ENCODE results near the gene EME1.

EME1 gene

DNA sequence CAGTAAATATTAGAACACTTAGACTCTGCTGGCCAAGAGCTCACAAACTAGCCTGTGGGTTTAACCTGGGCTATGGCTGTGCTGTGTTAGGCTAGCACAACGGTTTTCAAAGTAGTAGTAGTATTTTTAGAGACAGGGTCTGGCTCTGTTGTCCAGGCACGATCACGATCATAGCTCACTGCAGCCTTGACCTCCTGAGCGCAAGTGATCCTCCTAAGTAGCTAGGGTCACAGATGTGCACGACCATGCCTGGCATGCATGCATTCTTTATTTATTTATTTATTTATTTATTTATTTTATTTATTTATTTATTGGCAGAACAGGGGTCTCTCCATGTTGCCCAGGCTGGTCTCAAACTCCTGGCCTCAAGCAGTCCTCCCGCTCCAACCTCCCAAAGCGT, 10.4 kb upstream of the EME1 start:
- in situ Hi-C loops (cut with MboI; ENCODE audit: low sequenced_read_pairs), result no loop called here

DNA sequence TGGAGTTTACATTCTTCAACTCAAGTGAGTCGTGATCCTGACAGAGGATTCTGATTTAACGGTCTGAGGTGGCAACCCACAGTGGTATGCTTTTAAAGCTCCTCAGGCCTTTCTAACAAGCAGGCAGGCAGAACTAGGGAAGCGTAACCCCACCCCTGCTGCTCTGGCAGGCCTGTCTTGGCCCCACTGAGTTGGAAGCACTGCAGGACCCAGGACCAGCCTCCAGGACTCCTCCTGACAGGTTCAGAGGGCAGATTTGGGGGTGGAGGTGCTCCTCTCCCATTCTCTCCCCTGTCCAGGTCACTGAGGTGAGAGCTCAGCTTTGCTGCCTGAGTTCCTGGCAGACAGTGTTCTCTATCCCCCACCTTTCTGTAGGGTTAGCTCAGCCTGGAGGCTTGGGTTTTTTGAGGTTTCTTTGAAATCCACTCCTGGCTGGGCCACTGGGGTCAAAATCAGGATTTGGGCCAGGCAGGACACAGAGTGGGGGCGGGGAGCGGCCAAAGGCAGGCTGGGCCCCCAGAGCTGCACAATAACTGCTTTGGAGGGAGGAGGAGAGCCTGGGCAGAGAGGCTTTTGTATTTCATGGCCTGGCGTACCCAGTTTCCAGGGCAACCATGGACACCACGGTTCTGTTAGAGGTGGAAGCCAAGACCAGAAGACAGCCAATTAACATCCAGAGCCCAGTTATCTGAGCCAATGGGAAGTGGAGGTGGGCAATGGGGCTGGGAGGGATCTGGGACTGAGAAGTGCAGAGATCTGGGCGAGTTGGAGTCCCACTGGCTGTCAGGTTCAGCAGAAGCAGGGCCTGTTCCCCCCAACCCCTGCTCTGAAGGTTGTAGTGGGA, 9.6 kb upstream of the EME1 start:
- in situ Hi-C loops (cut with MboI; ENCODE audit: low sequenced_read_pairs), result no loop called here

DNA sequence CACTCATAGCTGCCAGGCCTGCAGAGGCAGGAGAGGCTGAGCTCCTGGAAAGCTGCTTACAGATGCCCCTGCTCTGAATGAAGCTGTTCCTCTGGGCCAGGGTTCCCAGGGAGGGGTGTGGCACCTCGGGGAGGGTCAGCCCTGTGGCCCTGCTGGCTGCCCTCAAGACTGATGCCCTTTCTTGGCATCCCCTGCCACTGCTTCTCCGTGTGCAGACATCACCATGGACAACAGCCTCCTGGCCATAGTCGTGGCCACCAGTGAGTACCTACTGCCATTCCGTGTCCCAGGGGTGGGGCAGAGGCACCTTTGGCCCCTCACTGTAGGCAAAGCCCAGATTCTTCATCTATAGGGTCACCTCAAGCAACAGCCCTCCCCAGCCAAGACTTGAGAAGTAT, 9.0 kb upstream of the EME1 start:
- in situ Hi-C loops (cut with MboI; ENCODE audit: low sequenced_read_pairs), result no loop called here

DNA sequence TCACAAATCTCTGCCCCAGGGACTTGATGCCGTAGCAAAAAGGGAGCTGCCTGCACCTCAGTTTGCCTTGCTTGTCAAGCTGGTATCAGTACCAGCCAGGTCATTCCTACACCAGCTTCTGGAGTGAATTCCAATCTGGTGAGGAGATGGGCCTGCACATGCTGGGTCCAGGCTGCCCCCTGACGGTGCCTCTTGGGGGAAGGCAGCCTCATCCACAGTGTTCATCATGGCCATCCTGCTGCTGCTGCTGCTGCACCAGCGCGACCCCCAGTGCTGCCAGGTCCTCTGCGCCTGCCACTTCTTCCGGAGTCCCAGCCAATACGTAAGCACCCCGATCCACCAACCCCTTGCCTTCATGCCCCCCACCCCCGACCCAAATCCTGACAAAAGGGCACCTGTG, 8.3 kb upstream of the EME1 start:
- in situ Hi-C loops (cut with MboI; ENCODE audit: low sequenced_read_pairs), result no loop called here

DNA sequence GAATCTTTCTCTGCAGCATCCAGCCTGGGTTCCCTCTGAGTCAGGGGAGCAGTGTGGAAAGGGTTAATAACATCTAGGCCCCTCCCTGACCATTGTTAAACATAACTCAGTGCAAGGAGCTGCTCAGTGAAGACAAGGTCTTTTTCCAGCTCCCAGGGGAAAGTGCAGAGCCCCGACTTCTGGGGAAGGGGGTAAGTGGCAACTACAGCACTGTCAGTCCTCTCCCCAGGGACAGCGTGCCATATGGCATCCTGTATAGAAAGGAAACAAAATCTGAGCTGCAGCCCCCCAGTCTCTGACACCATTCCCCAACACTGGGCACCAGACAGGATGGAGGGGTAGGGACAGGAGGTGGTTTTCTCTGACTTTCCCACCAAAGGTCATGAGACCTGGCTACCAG, 7.9 kb upstream of the EME1 start:
- in situ Hi-C loops (cut with MboI; ENCODE audit: low sequenced_read_pairs), result no loop called here

DNA sequence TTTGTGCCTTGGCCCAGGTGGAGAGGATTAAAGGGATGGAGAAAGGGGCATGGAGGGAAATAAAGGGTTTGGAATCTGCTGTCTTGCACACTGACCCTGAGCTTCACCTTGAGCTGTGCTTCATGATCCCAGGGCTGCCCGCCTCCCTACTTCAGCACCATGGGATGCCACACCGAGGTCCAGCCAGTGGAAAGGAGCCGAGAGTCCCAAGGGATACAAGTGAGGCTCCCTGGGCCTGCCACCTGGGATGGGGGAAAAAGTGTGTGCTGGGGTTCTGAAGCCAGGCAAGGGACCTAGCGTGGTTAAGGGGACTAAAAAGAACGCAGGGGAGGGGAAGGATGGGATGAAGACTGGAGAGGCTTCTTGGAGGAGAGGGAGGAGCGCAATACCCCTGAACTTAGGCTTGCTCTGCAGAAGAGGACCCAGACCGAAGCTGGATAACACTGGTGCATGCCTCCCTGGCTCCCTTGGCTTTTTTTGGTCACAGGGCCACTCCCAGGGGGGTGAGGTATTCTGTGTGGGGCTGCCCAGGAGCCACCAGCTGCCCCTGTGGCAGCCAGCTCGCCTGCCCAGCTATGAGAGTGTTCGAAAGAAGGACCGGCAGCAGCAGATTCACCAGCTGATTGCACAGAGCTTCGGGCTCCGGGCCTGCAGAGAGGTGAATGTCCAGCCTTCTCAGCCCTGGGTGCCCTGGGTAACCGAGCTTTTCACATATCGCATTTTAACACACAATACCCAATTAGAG, 7.2 kb upstream of the EME1 start:
- in situ Hi-C loops (cut with MboI; ENCODE audit: low sequenced_read_pairs), result no loop called here

DNA sequence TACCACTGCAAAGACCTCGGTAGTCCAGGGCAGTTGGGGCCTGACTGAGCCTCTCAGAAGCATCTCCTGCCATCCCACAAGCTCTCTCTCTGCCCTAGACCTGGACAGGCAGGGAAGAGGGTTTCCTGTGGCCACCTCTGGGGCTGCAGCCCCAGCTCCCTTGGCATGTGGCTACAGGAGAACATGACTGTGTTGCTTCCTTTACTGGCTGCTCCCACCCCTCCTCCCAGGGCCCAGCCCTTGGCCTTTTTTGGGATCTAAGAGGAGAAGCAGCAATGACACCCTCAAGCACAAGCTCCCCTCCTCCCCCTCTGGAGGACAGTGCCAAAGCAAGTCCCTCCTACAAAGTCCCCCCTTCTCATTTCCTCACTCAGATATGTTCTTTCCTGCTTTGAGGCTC, 5.6 kb upstream of the EME1 start:
- in situ Hi-C loops (cut with MboI; ENCODE audit: low sequenced_read_pairs), result no loop called here

DNA sequence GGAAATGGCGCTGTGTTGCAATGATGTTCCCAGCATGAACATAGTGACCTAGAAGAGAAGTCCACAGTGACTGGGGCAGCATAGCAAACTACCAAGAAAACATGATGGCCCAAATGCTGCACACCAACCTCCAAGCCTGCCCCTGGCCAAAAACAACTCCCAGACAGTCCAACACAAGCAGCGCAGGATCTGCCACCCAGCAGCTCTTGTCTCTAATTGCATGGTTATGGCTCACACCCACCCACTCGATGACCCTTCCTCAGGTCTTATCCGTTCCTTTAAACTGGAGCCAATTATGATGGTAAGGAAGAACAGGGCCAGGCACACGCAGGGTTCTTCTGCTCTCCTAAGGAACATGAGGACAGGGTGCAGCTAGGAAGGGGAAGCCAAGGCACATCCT, 3.0 kb upstream of the EME1 start:
- in situ Hi-C loops (cut with MboI; ENCODE audit: low sequenced_read_pairs), result no loop called here

DNA sequence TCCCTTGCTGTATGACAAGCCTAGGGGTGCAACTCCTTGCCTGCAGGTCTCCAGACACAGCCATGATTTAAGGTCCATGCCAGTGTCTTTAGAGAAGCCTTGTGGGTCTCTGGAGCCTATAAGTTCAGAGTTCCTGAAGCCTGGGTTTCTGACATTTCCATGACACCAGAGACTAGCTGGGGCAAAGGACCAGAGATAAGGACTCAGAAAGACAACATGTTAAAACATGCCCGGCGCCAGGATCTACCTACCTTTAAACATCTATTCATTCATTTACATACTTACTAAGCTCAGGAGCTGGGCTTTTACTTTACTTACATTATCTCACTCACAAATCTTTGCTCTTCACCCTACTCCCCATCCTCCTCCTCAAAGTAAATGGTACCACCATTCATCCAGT, 1.5 kb upstream of the EME1 start:
- in situ Hi-C loops (cut with MboI; ENCODE audit: low sequenced_read_pairs), result no loop called here

DNA sequence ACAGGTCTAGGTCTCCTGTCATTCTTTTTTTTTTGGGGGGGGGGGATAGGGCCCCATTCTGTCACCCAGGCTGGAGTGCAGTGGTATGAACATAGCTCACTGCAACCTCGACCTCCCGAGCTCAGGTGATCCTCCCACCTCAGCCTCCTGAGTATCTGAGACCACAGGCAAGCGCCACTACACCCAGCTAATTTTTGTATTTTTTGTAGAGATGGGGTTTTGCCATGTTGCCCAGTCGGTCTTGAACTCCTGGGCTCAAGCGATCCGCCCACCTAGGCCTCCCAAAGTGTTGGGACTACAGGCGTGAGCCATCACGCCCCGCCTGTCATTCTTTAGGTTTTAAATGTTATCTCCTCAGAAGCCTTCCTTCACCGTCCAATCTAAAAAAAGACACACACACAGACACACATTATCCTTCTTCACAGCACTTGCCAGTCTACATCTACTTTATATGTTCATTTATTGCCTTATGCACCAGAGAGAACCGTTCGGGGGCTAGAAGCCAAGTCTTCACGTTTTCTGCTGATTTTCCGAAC, 739 bp upstream of the EME1 start:
- in situ Hi-C loops (cut with MboI; ENCODE audit: low sequenced_read_pairs), result no loop called here

DNA sequence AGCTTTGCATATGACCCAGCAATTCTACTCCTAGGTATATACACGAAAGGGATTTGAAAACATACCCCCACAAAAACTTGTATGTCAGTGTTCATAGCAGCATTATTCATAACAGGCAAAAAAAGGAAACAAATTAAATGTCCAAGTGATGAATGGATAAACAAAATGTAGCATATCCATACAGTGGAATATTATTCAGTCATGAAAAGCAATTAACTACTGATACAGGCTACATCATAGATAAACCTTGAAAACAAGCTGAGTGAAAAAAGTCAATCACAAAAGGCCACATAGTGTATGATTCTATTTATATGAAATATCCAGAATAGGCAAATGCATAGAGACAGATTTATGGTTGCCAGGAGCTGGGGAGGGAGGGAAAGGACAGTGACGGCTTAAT, 676 bp downstream of the EME1 start:
- in situ Hi-C loops (cut with MboI; ENCODE audit: low sequenced_read_pairs), result no loop called here

DNA sequence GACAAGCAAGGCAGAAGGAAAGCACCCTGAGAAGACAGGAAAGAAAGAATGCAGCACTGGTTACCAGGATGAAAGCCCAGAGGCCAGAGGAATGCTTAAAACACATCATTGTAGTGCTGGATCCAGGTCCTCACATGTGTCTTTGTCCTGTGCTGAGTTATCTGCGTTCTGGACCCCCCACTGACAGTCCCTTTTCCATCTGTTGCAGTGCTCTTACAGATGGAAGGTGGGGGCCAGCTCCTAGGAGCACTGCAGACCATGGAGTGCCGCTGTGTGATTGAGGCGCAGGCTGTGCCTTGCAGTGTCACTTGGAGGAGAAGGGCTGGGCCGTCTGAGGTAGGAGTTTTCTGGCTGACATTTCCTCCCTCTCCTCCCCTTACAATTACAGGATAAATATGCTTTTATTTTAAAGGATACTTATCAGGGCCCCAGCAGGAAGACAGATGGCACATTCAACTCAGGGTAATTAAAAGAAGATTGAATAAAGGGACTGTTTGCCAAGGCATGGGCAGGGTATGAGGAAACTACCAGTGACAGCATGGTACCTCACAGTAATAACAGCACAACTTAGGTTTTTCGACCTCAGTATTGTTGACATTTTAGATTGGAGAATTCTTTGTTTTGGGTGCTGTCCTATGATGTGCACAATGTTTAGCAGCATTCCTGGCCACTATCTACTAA, 3.0 kb downstream of the EME1 start:
- in situ Hi-C loops (cut with MboI; ENCODE audit: low sequenced_read_pairs), result no loop called here

DNA sequence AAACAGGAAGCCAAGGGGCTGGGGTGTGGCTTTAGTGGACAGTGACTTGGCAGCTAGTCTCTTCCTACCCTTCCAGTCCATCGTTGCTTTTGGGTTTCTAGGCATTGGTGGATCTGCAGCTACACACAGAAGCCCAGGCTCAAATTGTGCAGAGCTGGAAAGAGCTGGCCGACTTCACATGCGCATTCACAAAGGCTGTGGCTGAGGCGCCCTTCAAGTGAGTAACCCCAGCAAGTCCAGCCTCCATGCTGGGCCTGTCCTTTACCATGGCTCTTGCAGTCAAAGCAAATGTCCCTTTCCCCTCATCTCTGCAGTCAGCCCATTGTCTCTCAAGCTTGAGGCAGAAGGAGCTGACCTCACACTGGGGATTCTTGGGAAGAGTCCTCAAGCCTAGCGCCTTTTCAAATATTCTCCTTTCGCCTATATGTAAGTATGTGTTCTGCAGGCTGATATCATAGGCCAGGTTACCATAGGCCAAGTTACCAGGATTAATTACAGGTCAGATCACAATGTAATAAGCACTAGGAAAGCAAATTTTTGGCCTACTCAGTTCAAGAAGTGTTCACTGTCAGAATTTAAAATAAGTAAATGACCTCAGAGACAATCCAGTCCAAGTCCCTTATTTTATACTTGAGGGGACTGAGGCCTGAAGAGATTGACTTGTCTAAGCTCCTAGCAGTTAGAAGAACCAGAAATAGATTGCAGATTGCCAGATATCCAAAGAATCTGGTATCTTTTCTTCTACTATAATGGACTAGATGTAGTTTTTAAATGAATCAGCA, 6.5 kb downstream of the EME1 start:
- in situ Hi-C loops (cut with MboI; ENCODE audit: low sequenced_read_pairs), result no loop called here

DNA sequence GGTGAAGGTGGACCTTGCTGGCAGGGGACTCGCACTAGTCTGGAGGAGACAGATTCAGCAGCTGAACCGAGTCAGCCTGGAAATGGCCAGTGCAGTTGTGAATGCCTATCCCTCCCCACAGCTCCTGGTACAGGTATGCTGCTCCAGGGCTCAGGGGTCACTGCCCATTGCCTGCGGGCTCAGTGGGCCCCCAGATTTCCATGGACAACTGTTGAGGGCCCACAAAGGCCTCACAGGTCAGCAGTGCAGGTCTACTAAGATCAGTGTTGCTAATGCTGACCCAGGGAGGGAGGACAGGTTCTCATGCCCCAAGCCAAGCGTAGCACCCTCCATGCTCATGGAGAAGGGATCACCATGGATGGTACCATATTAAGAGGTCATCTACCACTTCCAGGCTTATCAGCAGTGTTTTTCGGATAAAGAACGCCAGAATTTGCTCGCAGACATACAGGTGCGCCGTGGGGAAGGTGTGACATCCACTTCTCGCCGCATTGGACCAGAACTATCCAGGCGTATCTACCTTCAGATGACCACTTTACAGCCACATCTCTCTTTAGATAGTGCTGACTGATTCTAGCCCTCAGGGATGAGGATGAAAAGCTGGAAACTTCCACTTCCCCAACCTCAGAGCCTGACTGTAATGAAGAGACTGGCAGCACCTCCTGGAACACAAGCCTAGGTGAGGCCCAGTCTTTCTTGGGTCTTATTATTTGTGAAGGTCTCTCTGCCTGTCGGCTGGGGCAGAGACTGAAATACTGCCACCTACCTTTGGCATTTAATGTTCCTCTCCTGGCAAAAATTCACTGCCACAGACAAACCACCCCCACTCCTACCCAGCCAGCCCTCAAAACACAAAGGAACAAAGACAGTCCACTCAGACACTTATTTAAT, 7.6 kb downstream of the EME1 start:
- in situ Hi-C loops (cut with MboI; ENCODE audit: low sequenced_read_pairs), result no loop called here

DNA sequence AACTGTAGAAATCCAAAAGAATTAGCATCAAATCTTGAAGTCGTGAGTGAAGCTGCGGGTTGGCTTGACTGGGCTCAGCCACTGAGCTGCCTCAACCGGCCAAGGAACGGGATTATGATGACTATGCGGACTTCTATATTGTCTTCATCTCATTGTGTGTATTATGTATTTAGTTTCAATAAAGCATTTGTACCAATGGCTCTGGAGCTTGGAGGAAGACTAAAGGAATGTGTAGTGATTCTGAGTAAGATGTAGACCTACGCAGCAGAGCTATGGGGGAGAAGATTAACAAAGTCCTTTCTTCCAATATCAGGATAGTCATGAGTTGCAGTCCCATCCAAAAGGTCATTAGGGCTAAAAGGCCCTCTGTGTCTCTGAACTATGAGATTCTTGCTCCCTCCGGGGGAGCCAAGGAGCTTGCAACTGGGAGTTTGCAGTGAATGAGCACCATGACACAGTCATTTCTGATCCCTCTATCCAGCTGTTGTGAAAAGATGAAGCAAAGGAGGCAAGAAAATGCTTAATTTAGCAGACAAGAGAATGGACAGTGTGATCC, 8.3 kb downstream of the EME1 start:
- in situ Hi-C loops (cut with MboI; ENCODE audit: low sequenced_read_pairs), result no loop called here

DNA sequence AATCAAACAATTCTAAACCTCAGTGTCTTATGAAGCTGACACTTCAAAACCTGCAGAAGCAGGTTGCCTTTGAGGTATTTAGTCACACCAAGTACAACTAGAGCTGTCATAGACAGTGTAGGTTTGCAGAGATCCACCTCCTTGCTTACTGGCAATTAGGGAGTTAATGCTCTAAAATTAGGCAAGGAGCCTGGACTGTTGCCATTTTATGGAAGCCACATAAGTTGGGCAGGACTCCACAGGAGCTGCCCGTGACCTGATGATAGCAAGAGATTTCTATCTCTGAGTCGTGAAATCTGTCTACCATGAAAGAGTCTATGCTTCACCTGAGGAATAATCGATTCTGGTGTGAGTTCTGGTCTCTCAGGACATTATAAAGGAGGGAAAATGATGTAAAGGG, 8.9 kb downstream of the EME1 start:
- in situ Hi-C loops (cut with MboI; ENCODE audit: low sequenced_read_pairs), result no loop called here

DNA sequence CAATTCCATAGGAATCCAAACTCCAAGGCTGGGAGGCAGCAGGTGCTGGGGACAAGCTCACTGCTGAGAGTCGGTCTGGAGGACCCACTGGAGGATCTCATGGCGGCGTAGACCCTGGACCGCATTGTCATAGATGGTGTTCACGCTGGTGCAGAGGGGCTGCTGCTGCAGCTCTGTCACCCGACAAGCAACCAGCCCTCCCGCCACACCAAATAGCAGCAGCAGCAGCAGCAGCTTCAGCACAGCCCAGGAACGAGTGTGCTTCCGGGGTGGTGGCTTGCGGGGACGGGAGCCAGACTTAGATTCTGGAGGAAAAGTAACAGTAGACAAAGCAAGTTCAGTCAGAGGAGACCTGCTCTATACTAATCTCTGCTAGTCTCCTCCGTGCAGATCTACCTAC, 9.9 kb downstream of the EME1 start:
- in situ Hi-C loops (cut with MboI; ENCODE audit: low sequenced_read_pairs), result no loop called here

DNA sequence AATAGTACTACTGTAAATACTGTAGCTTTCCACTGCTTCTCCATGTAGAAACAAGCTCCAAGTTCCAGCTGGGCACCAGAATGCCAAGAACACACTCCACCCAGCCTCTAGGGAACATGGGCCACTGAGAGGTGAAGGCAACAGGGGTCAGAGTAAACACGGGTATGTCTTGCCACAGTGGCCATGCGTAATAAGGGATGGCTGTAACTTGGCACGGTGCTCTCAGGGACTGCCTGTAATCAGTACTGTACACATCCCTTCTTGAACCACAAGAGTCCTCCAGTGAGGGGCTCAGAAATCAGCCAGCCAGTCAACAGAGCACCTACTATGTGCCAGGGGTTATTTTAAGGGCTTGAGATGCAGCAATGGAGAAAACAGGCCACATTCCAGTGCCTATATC, 13.5 kb downstream of the EME1 start:
- in situ Hi-C loops (cut with MboI; ENCODE audit: low sequenced_read_pairs), result no loop called here

DNA sequence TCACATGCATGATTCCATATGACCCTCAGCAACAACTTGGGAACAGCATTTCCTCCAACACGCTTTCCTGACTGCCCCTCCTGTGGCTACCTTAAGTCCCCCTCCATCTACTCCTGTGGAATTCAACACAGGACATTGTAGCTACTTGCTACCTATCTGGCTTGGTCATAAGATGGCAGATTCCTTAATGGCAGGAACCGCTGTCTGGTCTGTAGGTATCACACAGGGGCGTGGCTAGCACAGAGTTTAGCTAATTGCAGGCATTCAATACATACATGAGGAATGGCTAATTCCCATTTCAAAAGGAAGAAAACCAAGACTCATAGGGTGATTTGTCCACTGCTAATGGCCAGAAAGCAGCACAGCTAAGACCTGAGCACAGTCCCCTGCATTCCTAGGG, 15.7 kb downstream of the EME1 start:
- in situ Hi-C loops (cut with MboI; ENCODE audit: low sequenced_read_pairs), result no loop called here

DNA sequence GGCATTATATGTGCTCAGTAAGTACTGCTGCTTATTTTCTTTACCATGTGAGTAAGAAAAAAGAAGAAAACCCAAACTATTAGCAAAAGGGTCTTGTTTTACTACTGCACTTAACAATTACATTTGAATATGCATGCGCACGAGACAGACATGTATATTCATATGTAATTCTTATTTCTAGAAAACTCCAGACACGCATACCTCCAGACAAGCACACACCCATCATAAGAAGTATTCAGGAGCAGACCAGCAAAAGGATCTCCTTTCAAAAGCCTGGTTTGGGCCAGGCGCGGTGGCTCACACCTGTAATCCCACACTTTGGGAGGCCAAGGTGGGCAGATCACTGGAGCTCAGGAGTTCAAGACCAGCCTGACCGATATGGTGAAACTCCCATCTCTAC, 16.5 kb downstream of the EME1 start:
- in situ Hi-C loops (cut with MboI; ENCODE audit: low sequenced_read_pairs), result no loop called here
